Endothelial cell of hepatic sinusoid (primary cell): ENCODE measurements around the gene RNF157.

Experiments
- in situ Hi-C: cut with HindIII; loops from 2 replicates; pipeline ENCODE4 v1.10.0; 2017; ENCODE audit warnings: low sequenced_read_pairs

RNF157 gene

DNA sequence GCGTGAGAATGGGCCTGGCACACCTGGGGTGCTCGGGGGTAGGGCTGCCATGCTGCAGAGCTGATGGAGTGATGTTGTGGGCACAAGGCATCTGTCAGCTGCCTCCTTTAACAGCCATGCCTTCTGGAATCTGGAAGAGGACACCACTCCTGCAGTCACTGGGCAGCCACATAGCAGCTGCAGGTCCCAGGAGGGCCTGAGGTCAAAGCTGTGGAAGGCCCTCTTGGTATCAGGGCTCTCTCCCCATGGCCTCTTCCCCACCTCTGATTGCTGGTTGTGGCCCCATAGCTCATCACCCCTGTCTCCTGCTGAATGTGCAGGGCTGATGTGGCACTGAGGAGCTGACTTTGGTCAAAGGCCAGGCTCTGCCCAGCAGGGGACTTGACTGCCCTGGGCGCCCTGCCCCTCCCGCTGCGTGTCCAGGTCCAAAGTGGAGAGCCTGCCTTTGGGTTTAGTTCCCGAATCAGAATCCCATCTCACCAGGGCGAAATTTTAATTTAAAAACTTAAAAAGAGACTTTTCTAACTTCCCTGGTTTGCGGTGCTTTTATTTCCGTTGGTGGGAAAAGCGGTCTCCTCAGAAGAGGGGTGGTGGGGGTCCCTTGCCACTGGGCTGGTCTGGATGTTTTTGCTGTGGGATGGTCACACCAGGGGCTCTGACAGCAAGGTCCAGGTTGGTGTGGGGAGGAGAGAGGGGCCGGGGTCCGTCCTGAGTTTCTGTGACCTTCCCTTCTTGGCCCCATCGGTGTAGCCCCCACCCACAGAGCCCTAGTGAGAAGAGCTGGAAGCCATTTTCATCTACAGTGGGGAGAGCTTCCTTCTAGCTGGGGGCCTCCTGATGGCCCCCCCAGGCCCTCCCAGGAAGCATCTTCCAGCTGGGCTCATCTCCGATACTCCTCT is 30.7 kb upstream of the RNF157 start:
- in situ Hi-C loops = loop anchor here (25.0 kb wide), 1 partner anchor 359 kb away; the partner anchor contains the start of gene MRPL38

DNA sequence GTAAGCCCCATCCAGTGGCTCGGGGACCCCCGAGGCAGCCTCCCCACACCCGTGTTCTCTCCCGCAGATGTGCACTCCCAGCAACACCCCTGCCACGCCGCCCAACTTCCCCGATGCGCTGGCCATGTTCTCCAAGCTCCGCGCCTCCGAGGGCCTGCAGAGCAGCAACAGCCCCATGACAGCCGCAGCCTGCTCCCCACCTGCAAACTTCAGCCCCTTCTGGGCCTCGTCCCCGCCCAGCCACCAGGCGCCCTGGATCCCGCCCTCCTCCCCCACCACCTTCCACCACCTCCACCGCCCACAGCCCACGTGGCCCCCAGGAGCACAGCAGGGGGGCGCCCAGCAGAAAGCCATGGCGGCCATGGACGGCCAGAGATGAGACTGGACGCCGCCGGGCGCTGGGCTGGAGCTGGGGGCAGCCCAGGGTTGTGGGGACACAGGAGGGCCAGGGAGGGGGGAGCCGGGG is 29.9 kb upstream of the RNF157 start:
- in situ Hi-C loops = loop anchor here (25.0 kb wide), 1 partner anchor 358 kb away; the partner anchor contains the start of gene MRPL38

DNA sequence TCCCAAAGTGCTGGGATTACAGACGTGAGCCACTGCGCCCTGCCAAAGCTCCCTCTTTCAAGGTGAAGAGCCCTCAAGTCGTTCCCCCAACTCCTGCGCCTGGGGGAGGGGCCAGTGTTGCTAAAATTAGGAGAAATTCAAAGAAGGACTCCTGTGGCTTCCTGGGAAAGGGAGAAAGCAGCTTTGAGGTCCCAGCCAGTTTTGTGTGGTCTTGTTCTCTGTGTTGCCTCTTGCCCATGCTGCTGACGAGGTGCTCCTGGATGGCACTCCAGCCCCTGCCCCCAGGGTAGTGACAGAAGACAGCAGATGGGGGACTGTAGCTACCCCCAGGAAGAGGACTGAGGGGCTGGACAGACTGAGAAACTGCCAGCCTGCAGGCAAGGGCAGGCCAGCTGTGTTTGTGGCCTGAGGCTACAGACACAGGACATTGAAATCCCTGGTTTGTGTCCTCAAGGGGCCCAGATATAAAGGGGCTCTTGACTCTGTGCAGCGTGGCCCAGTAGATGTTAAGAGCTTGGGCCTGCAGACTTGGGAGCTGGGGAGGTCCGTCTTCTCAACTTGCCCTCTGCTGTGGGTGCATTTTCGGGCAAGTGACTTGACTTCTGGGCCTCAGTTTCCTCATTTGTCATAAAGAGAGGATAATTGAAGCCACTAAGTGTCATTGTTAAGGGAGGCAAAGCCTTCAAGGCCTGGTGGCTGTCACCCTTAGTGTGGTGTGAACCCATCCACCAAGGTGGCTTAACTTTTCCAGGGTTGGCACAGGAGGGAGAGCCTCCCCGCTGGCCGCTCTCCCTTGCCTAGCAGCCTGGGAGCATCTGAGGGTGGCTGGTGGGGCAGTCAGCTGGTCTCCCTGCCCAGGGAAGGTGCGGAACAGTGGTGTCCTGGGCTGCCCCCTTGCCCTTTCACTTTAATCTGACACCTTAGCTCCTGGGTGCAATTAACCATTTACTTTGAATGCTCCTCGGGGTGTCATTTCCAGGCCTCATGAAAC is 29.0 kb upstream of the RNF157 start:
- in situ Hi-C loops = loop anchor here (25.0 kb wide), 1 partner anchor 357 kb away; the partner anchor contains the start of gene MRPL38

DNA sequence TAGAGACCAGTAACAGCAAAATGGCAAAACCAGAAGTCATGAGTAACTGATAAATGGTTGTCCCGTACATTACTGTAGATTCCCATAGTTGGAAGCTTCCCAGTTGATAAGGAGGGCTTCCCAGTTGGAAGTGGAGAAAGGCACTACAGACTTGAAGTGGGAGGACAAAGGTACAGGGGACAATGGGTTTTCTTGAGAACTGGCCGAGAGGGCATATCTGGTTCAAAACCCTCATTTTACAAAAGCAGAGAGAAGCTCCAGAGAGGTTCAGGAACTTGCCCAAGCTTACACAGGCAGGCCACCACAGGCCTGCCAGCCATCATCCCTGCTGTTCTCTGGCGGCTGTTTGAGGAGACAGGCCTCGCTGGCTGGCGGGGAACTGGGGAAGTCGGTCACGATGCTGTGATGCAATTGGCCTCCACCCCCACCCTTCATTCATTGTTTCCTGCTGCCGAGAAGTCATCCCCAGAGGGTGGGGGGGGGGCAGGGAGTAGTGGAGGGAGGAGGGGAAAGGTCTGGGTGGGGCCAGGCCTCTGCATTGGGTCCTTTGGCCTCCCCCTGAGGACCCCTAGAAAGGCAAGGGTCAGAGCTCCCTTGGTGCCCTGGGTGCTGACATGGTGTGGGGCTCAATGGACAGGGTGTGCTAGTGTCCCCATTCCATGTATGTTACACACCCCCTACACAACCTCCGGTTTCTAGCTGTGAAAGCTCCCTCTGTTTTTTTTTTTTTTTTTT is 27.9 kb upstream of the RNF157 start:
- in situ Hi-C loops = loop anchor here (25.0 kb wide), 1 partner anchor 356 kb away; the partner anchor contains the start of gene MRPL38

DNA sequence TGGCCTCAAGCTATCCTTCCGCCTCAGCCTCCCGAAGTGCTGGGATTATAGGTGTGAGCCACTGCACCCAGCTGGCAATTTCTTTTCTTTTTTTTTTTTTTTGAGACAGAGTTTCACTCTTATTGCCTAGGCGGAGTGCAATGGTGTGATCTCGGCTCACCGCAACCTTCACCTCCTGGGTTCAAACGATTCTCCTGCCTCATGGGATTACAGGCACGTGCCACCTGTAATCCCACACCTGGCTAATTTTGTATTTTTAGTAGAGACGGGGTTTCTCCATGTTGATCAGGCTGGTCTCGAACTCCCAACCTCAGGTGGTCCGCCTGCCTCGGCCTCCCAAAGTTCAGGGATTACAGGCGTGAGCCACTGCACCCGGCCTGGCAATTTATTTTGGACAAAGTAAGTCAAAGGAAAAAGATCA is 27.3 kb upstream of the RNF157 start:
- in situ Hi-C loops = loop anchor here (25.0 kb wide), 1 partner anchor 355 kb away; the partner anchor contains the start of gene MRPL38

DNA sequence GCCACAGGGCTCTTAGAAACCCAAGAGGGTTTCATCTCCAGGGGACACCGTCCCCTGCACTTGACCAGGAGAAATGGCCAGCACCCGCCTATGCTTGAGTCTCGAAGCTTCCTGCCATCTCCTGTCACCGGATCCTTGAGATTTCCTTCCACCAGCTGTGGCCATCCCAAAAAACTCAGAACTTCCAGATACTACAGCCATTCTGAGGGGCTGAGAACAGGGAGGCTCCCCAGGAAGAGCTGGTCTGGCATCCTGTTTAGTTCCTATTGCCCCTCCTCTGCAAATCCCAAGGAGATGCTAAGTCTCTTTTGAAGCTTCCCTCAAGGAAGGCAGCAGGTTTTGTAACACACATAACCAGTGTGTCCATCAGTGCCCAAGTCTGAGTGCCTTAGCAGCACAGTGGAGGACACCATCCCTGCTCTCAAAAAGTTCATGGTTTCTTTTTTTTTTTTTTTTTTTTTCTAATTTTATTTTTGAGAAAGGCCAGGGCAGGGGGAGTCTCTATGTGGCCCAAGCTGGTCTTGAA is 26.8 kb upstream of the RNF157 start:
- in situ Hi-C loops = loop anchor here (25.0 kb wide), 1 partner anchor 355 kb away; the partner anchor contains the start of gene MRPL38

DNA sequence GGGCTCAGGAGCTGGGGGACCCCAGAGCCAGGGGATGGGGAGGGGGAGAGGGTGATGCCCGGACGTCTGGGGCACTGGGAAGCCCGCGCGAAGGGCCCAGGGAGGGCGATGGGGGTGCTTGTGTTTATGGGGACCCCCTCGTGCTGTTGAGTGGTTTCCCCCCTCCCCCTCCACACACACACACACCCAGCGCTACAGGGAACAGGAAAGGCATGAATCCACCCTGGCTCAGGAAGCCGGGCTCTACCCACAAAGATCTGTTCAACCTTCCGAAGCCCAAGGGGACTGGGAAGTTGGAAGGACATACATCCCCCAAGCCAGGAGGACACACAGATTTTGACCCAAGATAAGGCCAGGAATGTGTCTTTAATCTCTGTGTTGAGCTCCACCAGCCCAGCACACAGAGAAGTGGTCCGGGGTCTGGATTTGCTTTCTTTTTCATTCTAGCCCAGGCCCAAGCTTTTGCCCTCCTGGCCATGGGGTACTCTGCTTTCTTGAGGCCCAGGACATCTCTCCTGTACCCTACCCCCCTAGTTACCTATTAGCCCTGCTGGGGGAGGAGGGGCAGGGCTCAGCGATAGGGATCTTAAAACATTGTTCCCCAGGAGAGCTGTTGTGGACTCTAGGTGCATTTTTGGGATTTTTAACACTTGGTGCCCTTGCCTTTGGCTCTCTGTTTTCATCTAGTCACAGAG is 26.1 kb upstream of the RNF157 start:
- in situ Hi-C loops = loop anchor here (25.0 kb wide), 1 partner anchor 354 kb away; the partner anchor contains the start of gene MRPL38

DNA sequence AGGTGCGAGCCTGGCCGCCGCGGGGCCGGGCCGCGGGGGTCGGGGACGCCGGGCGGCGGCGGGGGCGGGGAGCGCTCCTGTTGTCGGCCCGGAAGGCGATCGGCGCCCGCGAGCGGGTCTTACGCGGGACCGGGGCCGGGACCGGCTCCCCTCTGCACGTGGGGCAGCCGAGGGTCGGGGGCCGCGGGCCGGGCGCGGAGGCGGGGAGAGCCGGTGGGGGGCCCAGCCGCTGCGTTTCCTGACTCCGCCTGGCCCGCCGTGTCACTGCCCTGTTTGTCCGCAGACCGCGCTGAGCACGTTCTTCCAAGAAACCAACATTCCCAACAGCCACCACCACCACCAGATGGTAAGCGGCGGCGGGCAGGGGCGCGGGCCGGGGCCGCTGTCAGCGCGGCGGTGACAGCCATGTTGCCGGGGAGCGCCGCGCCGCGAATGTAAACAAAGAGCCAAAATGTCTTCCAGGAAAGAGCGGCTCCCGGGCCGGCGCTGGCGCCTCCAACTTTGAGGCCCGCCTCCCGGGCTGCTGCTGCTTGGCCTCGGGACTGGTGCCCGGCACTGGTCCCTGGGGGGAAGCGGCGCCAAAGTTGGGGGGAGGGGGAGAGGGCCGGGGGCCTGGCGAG is 25.4 kb upstream of the RNF157 start:
- in situ Hi-C loops = loop anchor here (25.0 kb wide), 1 partner anchor 353 kb away; the partner anchor contains the start of gene MRPL38

DNA sequence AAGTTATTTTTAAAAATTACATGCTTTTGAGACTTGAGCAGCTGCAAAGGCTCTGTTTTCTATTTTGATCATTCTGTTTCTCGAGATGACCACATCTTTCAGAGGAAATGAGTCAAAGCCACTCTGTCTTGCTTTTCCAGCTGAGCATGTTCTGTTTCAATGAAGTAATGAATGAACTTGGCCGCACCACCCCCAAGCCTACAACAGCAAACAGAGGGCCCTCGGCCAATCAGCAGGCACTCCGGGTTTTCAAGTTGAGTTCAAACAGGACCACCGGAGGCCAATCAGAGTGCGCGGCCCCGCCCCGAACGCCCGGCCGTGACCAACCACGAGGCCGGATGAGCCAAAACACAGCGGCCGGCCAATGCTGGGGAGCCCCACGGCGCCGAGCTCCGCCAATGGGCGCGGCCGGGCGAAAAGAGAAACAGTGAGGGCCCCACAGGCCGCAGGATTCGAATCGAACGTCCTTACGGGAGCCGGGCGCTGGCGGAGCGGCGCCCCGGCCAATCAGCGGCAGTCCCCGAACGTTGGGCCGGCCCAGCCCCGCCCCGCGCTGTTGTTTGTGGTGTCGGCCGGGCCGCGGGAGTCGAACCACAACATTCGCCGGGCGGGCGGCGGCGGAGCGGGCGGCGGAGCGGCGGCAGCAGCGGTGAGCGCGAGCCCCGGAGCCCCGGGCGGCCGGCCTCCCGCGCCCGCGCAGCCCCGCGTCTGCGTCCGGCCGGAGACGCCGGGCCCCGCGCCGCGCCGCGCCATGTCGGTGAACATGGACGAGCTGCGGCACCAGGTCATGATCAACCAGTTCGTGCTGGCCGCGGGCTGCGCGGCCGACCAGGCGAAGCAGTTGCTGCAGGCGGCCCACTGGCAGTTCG is 24.7 kb upstream of the RNF157 start, which contains the start of gene UBALD2:
UBALD2 (plus strand) TSS at position 594 of the 869 bp plus-strand sequence; CDS start at position 752, 158 bp downstream.
- in situ Hi-C loops = loop anchor here (25.0 kb wide), 1 partner anchor 353 kb away; the partner anchor contains the start of gene MRPL38

DNA sequence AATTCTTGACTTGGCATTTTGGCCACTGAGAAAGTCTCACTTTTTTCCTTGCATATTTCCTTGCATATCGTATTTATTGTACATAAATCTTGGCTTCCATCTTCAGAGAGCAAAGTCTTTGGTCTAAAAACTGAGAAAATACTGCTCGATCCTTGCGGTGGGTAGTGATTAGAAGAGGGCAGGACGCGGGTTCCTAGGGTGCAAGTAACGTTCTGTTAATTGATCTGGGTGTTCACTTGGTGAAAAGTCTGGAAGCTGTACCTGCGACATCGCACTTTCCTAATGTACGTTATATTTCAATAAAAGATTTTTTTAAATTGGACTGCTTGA is 24.1 kb upstream of the RNF157 start:
- in situ Hi-C loops = loop anchor here (25.0 kb wide), 1 partner anchor 352 kb away; the partner anchor contains the start of gene MRPL38

DNA sequence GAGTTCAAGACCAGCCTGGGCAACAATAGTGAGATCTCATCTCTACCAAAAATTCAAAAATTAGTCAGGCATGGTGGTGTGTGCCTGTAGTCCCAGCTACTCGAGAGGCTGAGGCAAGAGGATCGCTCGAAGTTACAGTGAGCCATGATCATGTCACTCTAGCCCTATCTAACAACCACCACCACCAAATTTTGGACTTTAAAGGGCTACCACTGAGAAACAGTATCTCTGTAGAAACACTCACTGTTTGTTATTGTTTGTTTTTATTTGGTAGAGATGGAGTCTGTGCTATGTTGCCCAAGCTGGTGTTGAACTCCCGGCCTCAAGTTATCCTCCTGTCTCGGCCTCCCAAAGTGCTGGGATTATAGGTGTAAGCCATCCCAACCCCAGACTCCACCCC is 23.6 kb upstream of the RNF157 start:
- in situ Hi-C loops = loop anchor here (25.0 kb wide), 1 partner anchor 352 kb away; the partner anchor contains the start of gene MRPL38

DNA sequence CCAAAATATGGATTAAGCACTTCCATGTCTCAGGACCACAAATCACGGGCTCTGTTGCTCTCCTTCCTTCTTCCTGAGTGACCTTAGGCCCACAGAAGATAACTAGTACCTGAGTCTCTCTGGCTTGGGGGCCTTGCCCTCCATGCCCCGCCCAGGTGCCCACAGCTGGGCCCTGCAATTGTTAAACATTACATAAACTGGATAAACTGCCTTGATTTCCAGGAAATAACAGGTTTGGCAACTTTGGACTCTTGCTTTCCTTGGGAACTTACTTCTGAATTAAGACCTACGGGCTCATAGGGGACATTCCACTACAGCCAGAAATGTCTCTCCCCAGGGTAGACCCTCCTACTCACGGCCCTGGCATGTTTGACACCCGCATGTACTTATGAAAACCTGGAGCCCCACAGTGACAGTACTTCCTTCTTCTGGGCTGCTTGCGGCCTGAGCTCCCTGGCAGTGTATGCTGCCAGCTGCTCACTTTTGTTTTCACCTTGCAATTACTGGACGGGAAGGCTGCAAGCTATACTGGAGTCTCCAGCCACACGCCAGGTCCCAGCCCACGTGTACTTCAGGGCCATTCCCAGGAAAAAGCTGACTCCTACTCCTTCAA is 22.5 kb upstream of the RNF157 start:
- in situ Hi-C loops = loop anchor here (25.0 kb wide), 1 partner anchor 351 kb away; the partner anchor contains the start of gene MRPL38

DNA sequence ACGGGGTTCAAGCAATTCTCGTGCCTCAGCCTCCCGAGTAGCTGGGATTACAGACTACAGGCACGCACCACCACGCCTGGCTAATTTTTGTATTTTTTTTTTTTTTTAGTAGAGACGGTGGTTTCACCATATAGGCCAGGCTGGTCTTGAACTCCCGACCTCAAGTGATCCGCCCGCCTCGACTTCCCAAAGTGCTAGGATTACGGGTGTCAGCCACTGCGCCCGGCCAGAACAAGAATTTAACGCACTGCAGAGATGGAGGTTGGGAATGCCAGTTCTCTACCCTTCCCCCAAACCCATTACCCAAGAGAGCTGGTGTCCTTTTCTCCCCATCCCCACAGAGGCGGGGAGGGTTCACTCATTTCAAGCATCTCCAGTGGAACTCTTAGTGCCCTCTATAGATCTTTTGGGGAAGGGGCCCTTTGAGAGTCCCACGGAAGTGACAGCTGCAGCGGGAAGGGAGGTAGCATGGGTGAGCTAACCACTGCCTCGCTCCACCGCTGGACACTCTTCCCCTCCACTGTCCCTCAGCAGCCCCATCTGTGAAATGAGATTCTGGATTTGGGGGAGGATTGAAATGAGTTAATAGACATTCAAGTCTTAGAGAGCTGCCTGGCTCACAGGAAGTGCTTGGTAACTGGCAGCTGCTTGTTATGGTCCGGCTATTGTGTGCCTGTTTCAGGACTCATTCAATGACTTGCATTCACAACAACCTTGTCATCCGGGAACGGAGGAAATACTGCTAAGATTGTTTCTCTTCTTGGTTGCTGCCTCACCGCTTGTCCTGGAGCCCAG is 21.3 kb upstream of the RNF157 start:
- in situ Hi-C loops = loop anchor here (25.0 kb wide), 1 partner anchor 349 kb away; the partner anchor contains the start of gene MRPL38

DNA sequence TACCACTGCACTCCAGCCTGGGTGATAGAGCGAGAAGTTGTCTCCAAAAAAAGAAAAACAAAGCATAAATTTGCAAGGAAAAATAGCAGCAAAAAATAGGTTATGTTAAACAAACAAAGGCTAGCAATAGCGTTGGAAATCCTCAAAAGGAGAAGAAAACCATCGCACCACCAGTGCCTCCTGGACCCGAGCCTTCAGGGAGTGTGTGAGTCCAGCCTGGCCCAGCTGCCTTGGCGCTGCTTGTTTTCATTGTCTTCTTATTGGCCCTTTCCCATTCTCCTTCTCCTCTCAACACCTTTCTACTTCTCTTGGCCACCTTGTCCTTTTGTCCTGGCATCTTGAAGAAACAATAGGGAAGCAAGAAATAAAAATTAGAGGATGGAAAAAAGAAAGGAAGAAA is 20.4 kb upstream of the RNF157 start:
- in situ Hi-C loops = loop anchor here (25.0 kb wide), 1 partner anchor 348 kb away; the partner anchor contains the start of gene MRPL38

DNA sequence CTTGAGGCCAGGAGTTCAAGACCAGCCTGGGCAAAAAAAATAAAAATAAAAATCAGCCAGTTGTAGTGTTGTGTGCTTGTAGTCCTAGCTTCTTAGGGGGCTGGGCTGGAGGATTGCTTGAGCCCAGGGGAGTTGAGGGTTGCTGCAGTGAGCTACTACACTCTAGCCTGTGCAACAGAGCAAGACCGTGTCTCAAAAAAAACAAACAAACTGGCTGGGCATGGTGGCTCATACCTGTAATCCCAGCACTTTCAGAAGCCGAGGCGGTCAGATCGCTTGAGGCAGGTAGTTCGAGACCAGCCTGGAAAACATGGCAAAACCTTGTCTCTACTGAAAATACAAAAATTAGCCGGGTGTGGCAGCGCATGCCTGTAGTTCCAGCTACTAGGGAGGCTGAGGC is 19.9 kb upstream of the RNF157 start:
- in situ Hi-C loops = loop anchor here (25.0 kb wide), 1 partner anchor 348 kb away; the partner anchor contains the start of gene MRPL38
